Tibial nerve (tissue), 4 donors: ENCODE results near the gene ITPK1. TPM values are rescaled to one million over a fixed set of nuclear protein-coding genes. Genes with fewer than 3 reads are reported as not detected.
A peak's percentile ranks its signal among the peaks of the same experiment; 100 is the strongest.
"Not testable (repeated sequence)": the region's sequence is repeated elsewhere in the genome, so short reads cannot be mapped to it uniquely, and the experiment has no call there.

Experiments used
- DNase-seq, 2 donors: peaks; one replicate each; pipeline ENCODE4 v3.0.0-alpha.2; 2019; ENCODE audit warnings: low spot score in 2 of 2
- H3K27ac ChIP-seq, 4 donors: fragments of 200-600 bp; sonication (generic) in 3 of 4; one replicate each; pipeline ENCODE4 v1.5.1; 2017 to 2019; ENCODE audit warnings: mild to moderate bottlenecking in 1 of 4
- H3K27me3 ChIP-seq, 2 donors: fragments of 200-600 bp; sonication (generic) in 1 of 2; one replicate each; pipeline versions ENCODE4 v1.5.1 to v1.6.0; 2017 to 2019
- H3K36me3 ChIP-seq, 3 donors: fragments of 200-600 bp; sonication (generic); one replicate each; pipeline ENCODE4 v1.5.1; 2018 to 2019
- H3K4me1 ChIP-seq, 4 donors: fragments of 200-600 bp; sonication (generic) in 3 of 4; one replicate each; pipeline ENCODE4 v1.5.1; 2017 to 2019
- H3K4me3 ChIP-seq, 4 donors: fragments of 200-600 bp; sonication (generic) in 3 of 4; one replicate each; pipeline ENCODE4 v1.5.1; 2017 to 2019; ENCODE audit warnings: mild to moderate bottlenecking in 1 of 4, moderate library complexity in 1 of 4
- H3K9me3 ChIP-seq, 4 donors: fragments of 200-600 bp; sonication (generic) in 3 of 4; one replicate each; pipeline ENCODE4 v1.5.1; 2017 to 2019
- EP300 ChIP-seq, 2 donors: sonication (generic); formaldehyde crosslinking; IDR thresholded peaks; one replicate each; pipeline ENCODE4 v1.6.1; 2017; ENCODE audit warnings: antibody characterized with exemption in 2 of 2, mild to moderate bottlenecking in 1 of 2
- POLR2A ChIP-seq, 2 donors: fragments of 450-650 bp; IDR thresholded peaks; one replicate each; pipeline ENCODE4 v1.6.1; 2017; ENCODE audit warnings: antibody characterized with exemption in 2 of 2, mild to moderate bottlenecking in 2 of 2, moderate library complexity in 2 of 2
- WGBS, 2 donors: methylation state at CpG; one replicate each; pipeline ENCODE4 v1.1.5; 2018; 5-methylcytosine and 5-hydroxymethylcytosine counted together
- total RNA-seq, 4 donors: library from RNA; depleted of rRNA; stranded (reverse); fragments of >200 nt; gene quantifications; one replicate each; pipeline ENCODE4 v1.1.0, GENCODE V29; 2016
- TF ChIP-seq, protein P1 (sequence below), 5 experiments: fragments of 200-600 bp in 3 of 5; fragments of 450-650 bp in 2 of 5; sonication (generic) in 3 of 5; IDR thresholded peaks; one replicate each; pipeline ENCODE4 v1.5.1; 2016 to 2019; ENCODE audit warnings: antibody characterized with exemption in 5 of 5, mild to moderate bottlenecking in 3 of 5, moderate library complexity in 2 of 5

Gene ITPK1
- total RNA-seq, 4 donors from 2014 or later, result 67.4 to 121 (median 92.5) TPM

- Histone ChIP-seq H3K27ac (peak overlapping the region; percentile 74 to 98 (median 96)), H3K4me1 (peaks cover 0 to 59% (median 31%) of the 10 kb centered on the region in 4 donors), H3K4me3 (peak overlapping the region; percentile 64 to 94 (median 88)), H3K9me3 (no peaks in the 10 kb centered on the region), H3K36me3 (no peaks in the 10 kb centered on the region), H3K27me3 (no peaks in the 10 kb centered on the region)
- WGBS, 2 donors, result 3 to 4% methylated on average over 24 to 37 of the region's 38 CpGs
- DNase-seq, result no peak
- TF ChIP-seq EP300 (IDR thresholded peaks at IDR 0.05), result no peak
Measured at GRCh38 chr14:93114713-93115068, 1.0 kb downstream of the ITPK1 start.

DNA sequence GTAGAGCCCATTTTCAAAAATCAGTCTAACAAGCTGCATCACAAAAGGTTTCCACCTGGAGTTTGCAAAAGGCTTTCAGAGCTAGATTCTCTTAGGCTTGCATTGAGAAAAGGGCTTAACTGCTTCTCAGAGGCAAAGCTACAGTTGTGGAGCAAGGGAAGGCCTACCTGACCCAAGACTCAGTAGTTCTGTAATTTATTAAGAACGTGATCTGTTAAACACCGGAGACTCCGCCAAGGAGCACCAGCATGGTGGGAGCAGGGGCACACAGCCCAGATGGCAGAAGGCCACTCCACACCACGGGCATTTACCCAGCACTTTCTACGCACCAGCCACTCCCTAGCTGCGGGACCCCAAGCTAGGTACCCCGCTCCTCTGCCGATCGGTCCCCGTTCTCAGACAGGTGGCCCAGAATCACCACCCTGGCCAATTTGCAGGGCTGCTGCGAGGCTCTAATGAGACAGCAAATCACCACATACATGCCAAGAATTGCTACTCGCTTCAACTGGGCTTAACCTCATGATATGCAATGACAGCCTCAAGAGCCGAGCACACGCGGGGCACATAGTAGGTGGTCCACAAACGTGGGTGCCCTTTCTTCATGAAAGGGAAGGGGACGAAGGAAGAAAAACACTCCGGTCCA lies 1.5 kb downstream of the ITPK1 start:
- Histone ChIP-seq H3K9me3 (no peaks in the 10 kb centered on the region), H3K36me3 (no peaks in the 10 kb centered on the region), H3K27ac (peak overlapping the region; percentile 74 to 98 (median 96)), H3K4me1 (peaks cover 0 to 64% (median 33%) of the 10 kb centered on the region in 4 donors), H3K27me3 (no peaks in the 10 kb centered on the region), H3K4me3 (peak overlapping the region; percentile 64 to 94 (median 88))
- TF ChIP-seq POLR2A (IDR thresholded peaks at IDR 0.05) (no peak), EP300 (IDR thresholded peaks at IDR 0.05) (no peak)
- TF ChIP-seq, protein P1, sequence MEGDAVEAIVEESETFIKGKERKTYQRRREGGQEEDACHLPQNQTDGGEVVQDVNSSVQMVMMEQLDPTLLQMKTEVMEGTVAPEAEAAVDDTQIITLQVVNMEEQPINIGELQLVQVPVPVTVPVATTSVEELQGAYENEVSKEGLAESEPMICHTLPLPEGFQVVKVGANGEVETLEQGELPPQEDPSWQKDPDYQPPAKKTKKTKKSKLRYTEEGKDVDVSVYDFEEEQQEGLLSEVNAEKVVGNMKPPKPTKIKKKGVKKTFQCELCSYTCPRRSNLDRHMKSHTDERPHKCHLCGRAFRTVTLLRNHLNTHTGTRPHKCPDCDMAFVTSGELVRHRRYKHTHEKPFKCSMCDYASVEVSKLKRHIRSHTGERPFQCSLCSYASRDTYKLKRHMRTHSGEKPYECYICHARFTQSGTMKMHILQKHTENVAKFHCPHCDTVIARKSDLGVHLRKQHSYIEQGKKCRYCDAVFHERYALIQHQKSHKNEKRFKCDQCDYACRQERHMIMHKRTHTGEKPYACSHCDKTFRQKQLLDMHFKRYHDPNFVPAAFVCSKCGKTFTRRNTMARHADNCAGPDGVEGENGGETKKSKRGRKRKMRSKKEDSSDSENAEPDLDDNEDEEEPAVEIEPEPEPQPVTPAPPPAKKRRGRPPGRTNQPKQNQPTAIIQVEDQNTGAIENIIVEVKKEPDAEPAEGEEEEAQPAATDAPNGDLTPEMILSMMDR (IDR thresholded peaks at IDR 0.05), result no peak
- 18 to 34% methylated on average over 17 to 18 of the region's 18 CpGs for WGBS, 2 donors
- no peak for DNase-seq

GRCh38 chr14:93113678-93114067 lies 2.1 kb downstream of the ITPK1 start:
- Histone ChIP-seq H3K4me3 (peak overlapping the region; percentile 64 to 94 (median 88)), H3K27ac (peak overlapping the region; percentile 74 to 98 (median 96)), H3K27me3 (no peaks in the 10 kb centered on the region), H3K36me3 (no peaks in the 10 kb centered on the region), H3K9me3 (no peaks in the 10 kb centered on the region), H3K4me1 (peaks cover 0 to 67% (median 35%) of the 10 kb centered on the region in 4 donors)
- 37 to 43% methylated on average over 8 of the region's 8 CpGs for WGBS, 2 donors
- TF ChIP-seq EP300 (IDR thresholded peaks at IDR 0.05) (no peak), POLR2A (IDR thresholded peaks at IDR 0.05) (no peak)
- TF ChIP-seq, protein P1 (IDR thresholded peaks at IDR 0.05), result no peak
- no peak for DNase-seq

DNA sequence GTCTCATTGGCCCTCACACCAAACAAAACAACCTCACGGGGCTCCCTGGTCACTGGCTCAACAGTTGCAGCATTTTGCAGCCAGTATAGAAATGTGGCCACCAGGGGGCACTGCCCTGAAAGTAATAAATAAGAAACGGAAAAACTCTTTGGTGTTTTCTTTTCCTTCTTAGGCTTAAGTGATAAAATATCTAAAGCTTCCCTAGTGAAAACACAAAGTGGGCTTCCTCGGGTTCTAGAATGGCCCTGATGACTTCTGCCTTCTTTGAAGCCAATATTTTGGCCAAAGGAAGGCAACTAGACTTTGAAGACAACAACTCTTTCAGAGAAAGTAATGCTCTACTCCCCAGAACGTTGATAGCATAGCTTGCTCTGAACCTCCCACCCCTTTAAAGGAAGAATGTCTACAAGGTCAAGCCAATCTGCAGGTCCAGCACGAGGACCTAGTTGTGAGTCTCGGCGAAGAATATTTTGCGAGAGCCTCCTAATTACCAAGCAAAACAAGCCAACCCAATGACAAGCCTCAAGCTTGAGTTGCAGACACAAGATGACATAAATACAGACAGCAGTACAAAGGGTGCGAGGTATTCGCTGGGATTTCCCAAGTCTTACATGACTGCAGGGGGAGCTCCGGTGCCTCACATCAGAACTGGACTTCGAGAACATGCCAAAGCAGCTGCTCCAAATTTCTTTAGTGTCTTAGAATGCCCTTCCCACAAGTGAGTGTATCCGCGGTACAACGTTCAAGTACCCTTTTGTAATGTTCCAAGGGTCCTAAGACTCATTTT lies 2.6 kb downstream of the ITPK1 start:
- Histone ChIP-seq H3K9me3 (no peaks in the 10 kb centered on the region), H3K36me3 (no peaks in the 10 kb centered on the region), H3K4me3 (peak overlapping the region; percentile 64 to 94 (median 88)), H3K4me1 (peaks cover 0 to 73% (median 37%) of the 10 kb centered on the region in 4 donors), H3K27ac (peak overlapping the region; percentile 74 to 98 (median 96)), H3K27me3 (no peaks in the 10 kb centered on the region)
- TF ChIP-seq POLR2A (IDR thresholded peaks at IDR 0.05) (no peak), EP300 (IDR thresholded peaks at IDR 0.05) (no peak)
- TF ChIP-seq, protein P1 (IDR thresholded peaks at IDR 0.05), result peak; percentile 65 to 85 (median 73)
- DNase-seq, result peak; percentile 89 to 95
- WGBS, 2 donors, result 10 to 12% methylated on average over 15 of the region's 15 CpGs

- Histone ChIP-seq H3K4me1 (peaks cover 0 to 82% (median 45%) of the 10 kb centered on the region in 4 donors), H3K27ac (peak overlapping the region in 3 of 4 donors; percentile 16 to 98 (median 97))
- WGBS, 2 donors, result 83 to 87% methylated on average over 8 of the region's 8 CpGs
- H3K36me3 ChIP-seq, H3K4me3 ChIP-seq, H3K9me3 ChIP-seq, DNase-seq, H3K27me3 ChIP-seq: not testable (repeated sequence)
Measured at GRCh38 chr14:93111541-93111940, 4.2 kb downstream of the ITPK1 start.

DNA sequence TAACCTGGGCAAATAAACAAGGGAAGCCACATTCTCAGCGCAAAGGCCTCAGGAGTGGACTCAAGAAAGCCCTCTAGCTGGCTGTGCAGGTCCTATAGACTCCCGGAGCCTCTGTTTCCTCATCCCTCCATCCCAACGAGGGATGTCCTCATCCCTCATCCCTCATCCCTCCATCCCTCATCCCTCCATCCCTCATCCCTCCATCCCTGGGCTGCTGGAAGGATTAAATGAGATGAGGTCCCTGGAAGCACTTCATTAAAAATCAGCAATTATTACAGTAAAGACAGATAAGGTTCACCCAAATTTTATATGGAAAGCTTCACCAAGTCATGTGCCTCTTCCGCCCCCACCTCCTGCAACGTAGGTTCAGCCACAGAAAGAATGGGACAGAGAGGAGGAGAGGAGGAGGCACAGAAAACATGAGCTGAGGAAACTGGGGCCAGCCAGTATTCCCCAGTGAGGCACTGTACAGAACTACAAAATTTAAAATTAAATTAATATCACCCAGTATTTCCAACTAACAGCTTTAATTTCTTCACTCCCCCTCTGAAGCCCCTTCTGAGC lies 4.8 kb downstream of the ITPK1 start:
- Histone ChIP-seq H3K4me3 (no peak overlapping the region), H3K27ac (peak overlapping the region in 3 of 4 donors; percentile 16 to 98 (median 97)), H3K27me3 (no peaks in the 10 kb centered on the region), H3K36me3 (no peaks in the 10 kb centered on the region), H3K9me3 (no peaks in the 10 kb centered on the region), H3K4me1 (peaks cover 0 to 82% (median 47%) of the 10 kb centered on the region in 4 donors)
- WGBS, 2 donors, result 69 to 73% methylated on average over 5 of the region's 5 CpGs
- no peak for DNase-seq
- TF ChIP-seq, protein P1 (IDR thresholded peaks at IDR 0.05), result no peak
- TF ChIP-seq POLR2A (IDR thresholded peaks at IDR 0.05), result no peak
- no peak for TF ChIP-seq EP300 (IDR thresholded peaks at IDR 0.05)
